HepG2 (cell line): ENCODE results near the gene ZMYND8. TPM values are rescaled to one million over a fixed set of nuclear protein-coding genes. Genes with fewer than 3 reads are reported as not detected.

ENCODE experiments used
- ATAC-seq: fragments of 200-7000 bp; cut with Tn5 transposase; 3 replicates; pipeline ENCODE4 v1.9.1; 2020; ENCODE audit warnings: mild to moderate bottlenecking, moderate library complexity
- BruUV-seq: library from RNA; stranded (reverse); fragments of 400-500 nt; replicated peaks from 2 replicates; lab custom pipeline; 2021; lab: Mats Ljungman, UMichigan
- CTCF ChIA-PET: fragments of 300-600 bp; formaldehyde crosslinking; extraction: SDS; loops from one replicate; lab custom pipeline; 2021; ENCODE audit warnings: low total read pairs, inconsistent platforms, low intra/inter-chr PET ratio; lab: Yijun Ruan, JAX
- POLR2A ChIA-PET: fragments of 350-600 bp; sonication (Branson Sonifier 250); formaldehyde crosslinking; loops from one replicate; lab custom pipeline; 2020; ENCODE audit warnings: antibody characterized with exemption, inconsistent platforms; lab: Yijun Ruan, JAX
- DNase-seq: peaks from one replicate; pipeline ENCODE4 v3.0.0-alpha.2; 2015; ENCODE audit warnings: low spot score
- FAIRE-seq: peaks from 3 replicates; lab custom pipeline; 2011; peaks lifted over from hg19 to GRCh38; lab: Jason Lieb, UNC
- H2AFZ ChIP-seq: one replicate; pipeline ENCODE4 v1.6.1; 2011; ENCODE audit warnings: low read length, inconsistent platforms
- H3K27ac ChIP-seq: fragments of 300-600 bp; 3 replicates; pipeline ENCODE4 v1.8.0; 2011; ENCODE audit warnings: mixed run types, mild to moderate bottlenecking, mixed read lengths, low read length, inconsistent platforms; ENCODE audit not compliant: insufficient read depth; ENCODE audit errors: extremely low read length
- H3K27me3 ChIP-seq, 2 experiments: fragments of 200-600 bp in 1 of 2; 2 replicates in 1 of 2; 3 replicates in 1 of 2; pipeline versions ENCODE4 v1.6.0 to v1.8.0; 2011; ENCODE audit warnings: low read length in 2 of 2, mild to moderate bottlenecking in 2 of 2, moderate library complexity in 2 of 2, inconsistent platforms in 1 of 2; ENCODE audit not compliant: insufficient read depth in 2 of 2, control insufficient read depth in 1 of 2
- H3K36me3 ChIP-seq, 2 experiments: fragments of 200-600 bp in 1 of 2; replicated peaks in 1 of 2; 2 replicates in 1 of 2; 3 replicates in 1 of 2; pipeline versions ENCODE4 v1.5.1 to v1.8.0; 2011; ENCODE audit warnings: low read length in 2 of 2, inconsistent platforms in 1 of 2; ENCODE audit not compliant: insufficient read depth in 2 of 2, control insufficient read depth in 1 of 2
- H3K4me1 ChIP-seq: 2 replicates; pipeline ENCODE4 v1.5.1; 2012; ENCODE audit warnings: low read length, inconsistent platforms; ENCODE audit not compliant: insufficient read depth
- H3K4me2 ChIP-seq: 2 replicates; pipeline ENCODE4 v1.6.0; 2011; ENCODE audit warnings: low read depth, low read length, inconsistent platforms
- H3K4me3 ChIP-seq, 3 experiments: fragments of 200-600 bp in 1 of 3; sonication (generic), shearing (Covaris generic) in 1 of 3; replicated peaks in 1 of 3; 2 replicates each; pipeline ENCODE4 v1.5.1; 2011 to 2016; ENCODE audit warnings: low read length in 3 of 3, inconsistent platforms in 2 of 3, low read depth in 2 of 3, mild to moderate bottlenecking in 2 of 3, control low read depth in 1 of 3, mixed read lengths in 1 of 3; ENCODE audit not compliant: insufficient read depth in 1 of 3
- H3K79me2 ChIP-seq: one replicate; pipeline ENCODE4 v1.6.1; 2011; ENCODE audit warnings: low read length, inconsistent platforms; ENCODE audit not compliant: insufficient read depth
- H3K9ac ChIP-seq: 2 replicates; pipeline ENCODE4 v1.6.0; 2011; ENCODE audit warnings: mild to moderate bottlenecking, low read depth, low read length, inconsistent platforms; ENCODE audit not compliant: insufficient read depth
- H3K9me3 ChIP-seq: 2 replicates; pipeline ENCODE4 v1.5.1; 2012; ENCODE audit warnings: mild to moderate bottlenecking, low read length
- H4K20me1 ChIP-seq: 2 replicates; pipeline ENCODE4 v1.6.0; 2011; ENCODE audit warnings: inconsistent platforms, mild to moderate bottlenecking, low read length, moderate library complexity; ENCODE audit not compliant: insufficient read depth
- BRCA1 ChIP-seq: sonication (generic); formaldehyde crosslinking; IDR thresholded peaks from 2 replicates; pipeline ENCODE4 v1.4.0; 2020; ENCODE audit warnings: missing genetic modification reagents
- DBP ChIP-seq: sonication (generic); formaldehyde crosslinking; IDR thresholded peaks from 2 replicates; pipeline ENCODE4 v1.4.0; 2020; ENCODE audit warnings: missing genetic modification reagents; ENCODE audit errors: not compliant biosample characterization
- DMAP1 ChIP-seq: IDR thresholded peaks from 2 replicates; pipeline ENCODE4 v1.6.1; 2016
- FOXA3 ChIP-seq: IDR thresholded peaks from 2 replicates; pipeline ENCODE4 v1.6.1; 2016; ENCODE audit warnings: missing genetic modification reagents, missing compliant biosample characterization
- FOXM1 ChIP-seq: sonication (generic); formaldehyde crosslinking; IDR thresholded peaks from 2 replicates; pipeline ENCODE4 v1.5.0; 2020; ENCODE audit warnings: missing genetic modification reagents
- GATA4 ChIP-seq: sonication (generic); IDR thresholded peaks from 2 replicates; pipeline ENCODE4 v1.6.1; 2016; ENCODE audit warnings: antibody characterized with exemption, low read depth, borderline replicate concordance
- MXD4 ChIP-seq: IDR thresholded peaks from 2 replicates; pipeline ENCODE4 v1.6.1; 2016; ENCODE audit warnings: mild to moderate bottlenecking, missing biosample characterization, missing genetic modification reagents
- PAF1 ChIP-seq: IDR thresholded peaks from 2 replicates; pipeline ENCODE4 v1.6.1; 2016; ENCODE audit warnings: missing genetic modification reagents, missing compliant biosample characterization
- SMAD9 ChIP-seq: sonication (generic); formaldehyde crosslinking; IDR thresholded peaks from 2 replicates; pipeline ENCODE4 v1.5.1; 2020; ENCODE audit warnings: mild to moderate bottlenecking, missing genetic modification reagents
- YY1 ChIP-seq: IDR thresholded peaks from 2 replicates; pipeline ENCODE4 v1.6.1; 2011; ENCODE audit warnings: low read length, low read depth, moderate library complexity, mild to moderate bottlenecking; ENCODE audit not compliant: insufficient read depth, insufficient replicate concordance
- ZNF260 ChIP-seq: sonication (generic); formaldehyde crosslinking; IDR thresholded peaks from 2 replicates; pipeline ENCODE4 v1.4.0; 2020; ENCODE audit warnings: missing genetic modification reagents, low read depth, mild to moderate bottlenecking, borderline replicate concordance
- ZNF383 ChIP-seq: sonication (generic); formaldehyde crosslinking; IDR thresholded peaks from 2 replicates; pipeline ENCODE4 v1.4.0; 2020; ENCODE audit warnings: missing genetic modification reagents, mild to moderate bottlenecking, borderline replicate concordance
- WGBS: methylation state at CpG from one replicate; pipeline ENCODE4 v1.1.6; 2017; ENCODE audit warnings: low lambda C conversion rate; 5-methylcytosine and 5-hydroxymethylcytosine counted together
- in situ Hi-C: cut with HindIII; loops from 2 replicates; pipeline ENCODE4 v1.10.0; 2017; ENCODE audit warnings: low pct_unique_long_range_greater_than_20kb; ENCODE audit not compliant: extremely low pct_ligation_motif_present
- intact Hi-C: fragments of 100-400 bp; cut with micrococcal nuclease; formaldehyde crosslinking; loops from one replicate; pipeline ENCODE4 v1.10.0; 2022; ENCODE audit not compliant: unreplicated experiment
- polyA plus RNA-seq, 8 experiments: library from polyadenylated mRNA; depleted of rRNA in 3 of 8; stranded (reverse) in 7 of 8; unstranded in 1 of 8; fragments of >200 nt; fragmentation: Illumina TruSeq in 4 of 8; extraction: Trizol in 4 of 8; gene quantifications; 2 replicates each; pipeline versions ENCODE4 v1.2.1 to v1.2.3, GENCODE V29; 2011 to 2016; ENCODE audit warnings: low read depth in 4 of 8, missing spikeins in 1 of 8, mixed read lengths in 1 of 8; ENCODE audit not compliant: insufficient read depth in 1 of 8
- total RNA-seq, 5 experiments: library from RNA; depleted of rRNA; stranded (reverse); fragments of >200 nt; fragmentation: Illumina TruSeq; extraction: Trizol; gene quantifications; 2 replicates each; pipeline ENCODE4 v1.2.3, GENCODE V29; 2016; ENCODE audit warnings: low read depth in 1 of 5
- TF ChIP-seq, protein P1 (sequence below): sonication (generic); formaldehyde crosslinking; IDR thresholded peaks from 2 replicates; pipeline ENCODE4 v1.9.0; 2021; ENCODE audit warnings: missing genetic modification reagents, borderline replicate concordance
- TF ChIP-seq, protein P2 (sequence below): sonication (generic); formaldehyde crosslinking; IDR thresholded peaks from 2 replicates; pipeline ENCODE4 v1.4.0; 2020; ENCODE audit warnings: missing genetic modification reagents
- TF ChIP-seq, protein P3 (sequence below): sonication (generic); formaldehyde crosslinking; IDR thresholded peaks from 2 replicates; pipeline ENCODE4 v1.4.0; 2020; ENCODE audit warnings: missing genetic modification reagents, borderline replicate concordance

Gene ZMYND8
- total and polyA plus RNA-seq, 2 of the 13 experiments (the other 11 are each of a cell fraction or from before 2014, with no cell fraction given): 53.9 to 84.7 TPM

DNA sequence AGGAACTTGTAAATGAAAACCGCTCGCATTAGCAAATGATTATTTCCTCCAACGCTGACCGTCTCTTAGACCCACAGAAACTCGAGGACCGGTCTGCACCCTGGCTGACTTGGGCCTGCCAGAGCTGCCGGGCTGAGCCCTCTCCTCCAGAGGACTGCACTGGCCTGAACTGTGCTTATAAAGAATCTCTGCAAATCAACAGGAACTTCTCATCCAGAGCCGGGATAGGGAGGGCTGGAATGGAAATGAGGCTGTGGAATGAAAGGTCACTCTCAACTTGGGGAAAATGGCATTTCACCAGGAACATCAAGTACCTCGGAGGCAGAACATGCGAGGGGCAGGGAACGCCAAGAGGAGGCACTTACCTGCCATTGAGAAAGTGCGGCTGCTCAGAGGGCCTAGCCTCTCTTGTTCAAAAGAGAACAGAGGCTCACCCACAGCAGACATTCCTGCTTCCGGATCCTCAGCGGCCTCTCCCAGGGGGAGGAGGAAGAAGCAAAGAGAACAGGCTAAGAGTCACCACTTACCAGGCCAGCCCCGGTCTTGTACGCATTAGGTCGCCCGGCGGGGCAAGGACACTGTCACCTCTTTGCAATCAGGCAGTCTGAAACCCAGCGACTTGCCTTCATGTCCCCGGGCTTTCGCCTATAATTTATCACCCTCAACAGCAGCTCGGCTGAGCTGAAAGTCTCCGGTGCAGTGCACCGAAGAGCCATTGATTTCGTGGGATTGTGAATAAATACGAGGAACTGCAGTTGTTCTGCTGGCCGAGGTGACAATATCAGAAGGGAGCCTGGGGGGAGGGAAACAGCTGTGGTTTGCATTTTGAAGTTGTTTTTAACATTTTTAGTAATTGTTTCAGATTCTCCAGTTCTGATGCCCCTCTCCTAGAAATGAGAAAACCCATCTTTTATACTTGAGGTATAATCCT is 37.6 kb downstream of the ZMYND8 start:
- H2AFZ ChIP-seq: no peak overlapping the region
- in situ Hi-C loops: no loop called here
- H4K20me1 ChIP-seq: peaks cover 98% of the 10 kb centered on the region
- BruUV-seq: TSS peak; percentile 89
- peaks cover 99% of the 10 kb centered on the region for H3K79me2 ChIP-seq
- peak overlapping the region; percentile 68 for H3K9ac ChIP-seq
- H3K4me3 ChIP-seq: peak overlapping the region; percentile 20 to 55 (median 32)
- CTCF ChIA-PET: interaction anchor here (0.8 kb wide), 1 partner anchor 65 kb away, joined by 4 read pairs; no protein-coding TSS in a partner anchor
- peak overlapping the region; percentile 82 for H3K27ac ChIP-seq
- no peaks in the 10 kb centered on the region for H3K9me3 ChIP-seq
- intact Hi-C loops: loop anchor here (5.0 kb wide), 3 partner anchors 47 to 87 kb away; no protein-coding TSS in a partner anchor
- FAIRE-seq: no peak
- H3K4me1 ChIP-seq: peaks cover 100% of the 10 kb centered on the region
- no peaks in the 10 kb centered on the region for H3K27me3 ChIP-seq
- H3K4me2 ChIP-seq: peak overlapping the region; percentile 77
- peak; percentile 62 for DNase-seq
- peaks cover 19 to 34% of the 10 kb centered on the region in 2 experiments; a peak in 4 of 5 replicates for H3K36me3 ChIP-seq
- 9% methylated on average over 28 of the region's 28 CpGs for WGBS
- POLR2A ChIA-PET: interaction anchor here (5.3 kb wide), 1 partner anchor 37 kb away, joined by 187 read pairs; the partner anchor contains the start of gene ZMYND8
- peak; percentile 56 for ATAC-seq
- TF ChIP-seq, protein P1, sequence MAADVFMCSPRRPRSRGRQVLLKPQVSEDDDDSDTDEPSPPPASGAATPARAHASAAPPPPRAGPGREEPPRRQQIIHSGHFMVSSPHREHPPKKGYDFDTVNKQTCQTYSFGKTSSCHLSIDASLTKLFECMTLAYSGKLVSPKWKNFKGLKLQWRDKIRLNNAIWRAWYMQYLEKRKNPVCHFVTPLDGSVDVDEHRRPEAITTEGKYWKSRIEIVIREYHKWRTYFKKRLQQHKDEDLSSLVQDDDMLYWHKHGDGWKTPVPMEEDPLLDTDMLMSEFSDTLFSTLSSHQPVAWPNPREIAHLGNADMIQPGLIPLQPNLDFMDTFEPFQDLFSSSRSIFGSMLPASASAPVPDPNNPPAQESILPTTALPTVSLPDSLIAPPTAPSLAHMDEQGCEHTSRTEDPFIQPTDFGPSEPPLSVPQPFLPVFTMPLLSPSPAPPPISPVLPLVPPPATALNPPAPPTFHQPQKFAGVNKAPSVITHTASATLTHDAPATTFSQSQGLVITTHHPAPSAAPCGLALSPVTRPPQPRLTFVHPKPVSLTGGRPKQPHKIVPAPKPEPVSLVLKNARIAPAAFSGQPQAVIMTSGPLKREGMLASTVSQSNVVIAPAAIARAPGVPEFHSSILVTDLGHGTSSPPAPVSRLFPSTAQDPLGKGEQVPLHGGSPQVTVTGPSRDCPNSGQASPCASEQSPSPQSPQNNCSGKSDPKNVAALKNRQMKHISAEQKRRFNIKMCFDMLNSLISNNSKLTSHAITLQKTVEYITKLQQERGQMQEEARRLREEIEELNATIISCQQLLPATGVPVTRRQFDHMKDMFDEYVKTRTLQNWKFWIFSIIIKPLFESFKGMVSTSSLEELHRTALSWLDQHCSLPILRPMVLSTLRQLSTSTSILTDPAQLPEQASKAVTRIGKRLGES (CRISPR knock-in tag): no peak
- TF ChIP-seq FOXM1: no peak
- no peak for TF ChIP-seq SMAD9
- no peak for TF ChIP-seq GATA4
- no peak for TF ChIP-seq DBP (CRISPR knock-in tag)
- TF ChIP-seq, protein P2, sequence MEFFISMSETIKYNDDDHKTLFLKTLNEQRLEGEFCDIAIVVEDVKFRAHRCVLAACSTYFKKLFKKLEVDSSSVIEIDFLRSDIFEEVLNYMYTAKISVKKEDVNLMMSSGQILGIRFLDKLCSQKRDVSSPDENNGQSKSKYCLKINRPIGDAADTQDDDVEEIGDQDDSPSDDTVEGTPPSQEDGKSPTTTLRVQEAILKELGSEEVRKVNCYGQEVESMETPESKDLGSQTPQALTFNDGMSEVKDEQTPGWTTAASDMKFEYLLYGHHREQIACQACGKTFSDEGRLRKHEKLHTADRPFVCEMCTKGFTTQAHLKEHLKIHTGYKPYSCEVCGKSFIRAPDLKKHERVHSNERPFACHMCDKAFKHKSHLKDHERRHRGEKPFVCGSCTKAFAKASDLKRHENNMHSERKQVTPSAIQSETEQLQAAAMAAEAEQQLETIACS: no peak
- TF ChIP-seq, protein P3, sequence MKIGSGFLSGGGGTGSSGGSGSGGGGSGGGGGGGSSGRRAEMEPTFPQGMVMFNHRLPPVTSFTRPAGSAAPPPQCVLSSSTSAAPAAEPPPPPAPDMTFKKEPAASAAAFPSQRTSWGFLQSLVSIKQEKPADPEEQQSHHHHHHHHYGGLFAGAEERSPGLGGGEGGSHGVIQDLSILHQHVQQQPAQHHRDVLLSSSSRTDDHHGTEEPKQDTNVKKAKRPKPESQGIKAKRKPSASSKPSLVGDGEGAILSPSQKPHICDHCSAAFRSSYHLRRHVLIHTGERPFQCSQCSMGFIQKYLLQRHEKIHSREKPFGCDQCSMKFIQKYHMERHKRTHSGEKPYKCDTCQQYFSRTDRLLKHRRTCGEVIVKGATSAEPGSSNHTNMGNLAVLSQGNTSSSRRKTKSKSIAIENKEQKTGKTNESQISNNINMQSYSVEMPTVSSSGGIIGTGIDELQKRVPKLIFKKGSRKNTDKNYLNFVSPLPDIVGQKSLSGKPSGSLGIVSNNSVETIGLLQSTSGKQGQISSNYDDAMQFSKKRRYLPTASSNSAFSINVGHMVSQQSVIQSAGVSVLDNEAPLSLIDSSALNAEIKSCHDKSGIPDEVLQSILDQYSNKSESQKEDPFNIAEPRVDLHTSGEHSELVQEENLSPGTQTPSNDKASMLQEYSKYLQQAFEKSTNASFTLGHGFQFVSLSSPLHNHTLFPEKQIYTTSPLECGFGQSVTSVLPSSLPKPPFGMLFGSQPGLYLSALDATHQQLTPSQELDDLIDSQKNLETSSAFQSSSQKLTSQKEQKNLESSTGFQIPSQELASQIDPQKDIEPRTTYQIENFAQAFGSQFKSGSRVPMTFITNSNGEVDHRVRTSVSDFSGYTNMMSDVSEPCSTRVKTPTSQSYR (CRISPR knock-in tag): no peak
- TF ChIP-seq ZNF260 (CRISPR knock-in tag): peak; percentile 93; the same call in 1 of the 2 replicates
- no peak for TF ChIP-seq YY1
- TF ChIP-seq PAF1: no peak
- peak; percentile 16; the same call in 1 of the 2 replicates for TF ChIP-seq DMAP1
- no peak for TF ChIP-seq FOXA3 (CRISPR knock-in tag)
- 0 out of 2 replicates have a peak, but pooled peaks have one; percentile 60 for TF ChIP-seq ZNF383 (CRISPR knock-in tag)
- TF ChIP-seq MXD4: no peak; the same call in 1 of the 2 replicates
- TF ChIP-seq BRCA1: no peak
